ENCODE data around the gene NEUROD4. TPM values are rescaled to one million over a fixed set of nuclear protein-coding genes. Genes with fewer than 3 reads are reported as not detected.

NEUROD4 gene
- polyA plus RNA-seq, 4 donors: not detected

DNA sequence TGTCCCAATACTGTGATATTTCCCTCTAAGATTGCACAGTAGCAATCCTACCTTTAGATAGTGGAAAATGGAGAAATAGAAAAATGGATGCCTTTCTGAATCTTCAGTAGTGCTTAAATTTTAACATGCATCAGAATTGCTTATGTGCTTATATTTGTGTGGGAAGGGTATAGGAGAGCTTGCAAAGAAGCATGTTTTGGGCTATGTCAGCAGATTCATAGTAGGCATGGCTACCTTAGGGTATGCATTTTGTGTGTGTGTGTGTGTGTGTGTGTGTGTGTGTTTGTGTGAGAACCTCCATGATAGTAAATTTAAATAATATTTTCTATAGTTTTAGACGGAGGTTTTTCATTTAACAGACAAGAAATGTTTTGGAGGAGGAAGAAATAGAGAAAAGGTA, 38.3 kb downstream of the NEUROD4 start:
- DNase-seq (ENCODE audit: low read depth in 4 of 4, low spot score in 3 of 4): no peak

- no peak for DNase-seq (ENCODE audit: low read depth in 4 of 4, low spot score in 3 of 4)
Measured at GRCh38 chr12:55058776-55059175, 39.0 kb downstream of the NEUROD4 start.

DNA sequence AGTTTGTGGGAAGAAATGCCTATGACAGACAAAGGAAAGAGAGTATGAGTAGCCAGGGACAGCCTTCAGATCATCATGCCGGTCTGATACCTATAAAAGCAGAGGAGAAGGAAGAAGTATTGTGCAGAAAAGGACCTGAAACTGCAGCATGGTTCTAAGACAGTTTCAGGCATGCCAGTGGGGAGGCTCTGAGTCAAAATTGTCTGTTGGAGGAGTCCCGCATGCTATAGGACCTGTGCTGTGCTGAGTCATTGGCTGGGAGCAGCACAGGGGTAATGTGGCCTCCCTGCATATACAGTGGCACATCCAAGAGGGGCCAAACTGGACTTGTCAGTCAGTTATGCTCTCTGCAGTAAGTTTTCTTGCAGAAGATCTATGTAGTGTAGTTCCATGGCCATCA, 40.7 kb downstream of the NEUROD4 start:
- DNase-seq (ENCODE audit: low read depth in 4 of 4, low spot score in 3 of 4): no peak

DNA sequence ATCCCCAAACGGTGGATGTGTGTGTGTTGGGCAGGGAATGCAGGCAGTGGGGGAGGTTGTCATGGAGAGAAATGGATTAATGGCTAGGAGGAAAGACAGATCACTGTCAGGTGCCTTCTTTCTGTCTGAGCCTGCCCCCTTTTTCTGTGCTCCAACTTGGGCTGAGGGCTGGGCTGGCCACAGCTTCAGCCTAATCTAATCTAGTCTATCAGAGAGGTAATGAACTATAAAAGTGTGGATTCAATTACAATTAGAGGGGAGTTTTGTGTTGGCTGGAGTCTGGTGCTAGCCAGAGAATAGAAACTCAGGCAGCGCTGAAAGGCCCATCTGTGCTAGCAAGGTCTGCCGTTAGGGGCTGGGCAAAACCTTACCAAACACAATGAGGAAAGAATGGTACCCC, 41.2 kb downstream of the NEUROD4 start:
- no peak for DNase-seq (ENCODE audit: low read depth in 4 of 4, low spot score in 3 of 4)

GRCh38 chr12:55063291-55063690, 43.5 kb downstream of the NEUROD4 start:
- DNase-seq (ENCODE audit: low read depth in 4 of 4, low spot score in 3 of 4): no peak

DNA sequence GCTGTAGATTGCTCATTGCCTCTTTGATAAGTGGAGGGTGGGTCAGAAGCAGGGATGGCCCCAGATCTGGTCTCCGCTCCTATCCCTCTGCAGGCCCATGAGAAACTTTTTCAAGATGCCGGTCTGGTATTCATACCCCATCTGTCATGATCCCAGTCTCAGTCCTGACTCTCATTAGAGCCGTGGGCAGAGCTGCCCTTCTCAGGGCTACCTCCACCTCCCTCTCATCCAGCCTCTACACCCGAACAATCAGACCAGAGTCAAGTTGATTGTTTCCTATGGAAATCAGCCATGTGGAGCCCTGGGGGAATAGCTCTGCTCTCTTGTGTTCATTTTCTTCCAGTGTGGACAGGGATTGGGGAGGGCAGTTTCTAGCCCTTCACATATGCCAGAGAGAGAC, 45.8 kb downstream of the NEUROD4 start:
- no peak for DNase-seq (ENCODE audit: low read depth in 4 of 4, low spot score in 3 of 4)

- DNase-seq (ENCODE audit: low read depth in 4 of 4, low spot score in 3 of 4): no peak
Measured at GRCh38 chr12:55067701-55068100, 47.9 kb downstream of the NEUROD4 start.

GRCh38 chr12:55068416-55069010, 48.7 kb downstream of the NEUROD4 start:
- DNase-seq (ENCODE audit: low read depth in 4 of 4, low spot score in 3 of 4): peak in 3 of 4 donors; percentile 8 to 37 (median 10)

- no peak for DNase-seq (ENCODE audit: low read depth in 4 of 4, low spot score in 3 of 4)
Measured at GRCh38 chr12:55072083-55072482, 52.3 kb downstream of the NEUROD4 start.

GRCh38 chr12:55073043-55074022, 53.6 kb downstream of the NEUROD4 start:
- peak; percentile 25 to 46 (median 33) for DNase-seq (ENCODE audit: low read depth in 4 of 4, low spot score in 3 of 4)

- no peak for DNase-seq (ENCODE audit: low read depth in 4 of 4, low spot score in 3 of 4)
Measured at GRCh38 chr12:55074806-55075205, 55.0 kb downstream of the NEUROD4 start.

Other genes with a start within 250 kb of the NEUROD4 start
- under 1 TPM in 1 of 4 donors, not detected in 3; 0.39 TPM for gene MUCL1, start 165.5 kb upstream of the NEUROD4 start, polyA plus RNA-seq (ENCODE audit: insufficient read length in 4 of 4)
- gene TESPA1, start 35.2 kb upstream of the NEUROD4 start, polyA plus RNA-seq (ENCODE audit: insufficient read length in 4 of 4): under 1 TPM; 0.24 to 0.64 (median 0.47) TPM
- gene OR9K2, start 106.4 kb downstream of the NEUROD4 start, polyA plus RNA-seq (ENCODE audit: insufficient read length in 4 of 4): not detected
- not detected for gene OR10A7, start 201.1 kb downstream of the NEUROD4 start, polyA plus RNA-seq (ENCODE audit: insufficient read length in 4 of 4)
- gene OR6C74, start 224.6 kb downstream of the NEUROD4 start, polyA plus RNA-seq (ENCODE audit: insufficient read length in 4 of 4): not detected

Measured in left renal pelvis (tissue), 4 donors.